Head of caudate nucleus (tissue), 42 donors: ENCODE results near the gene UBE2L3.
"Not testable (repeated sequence)": the region's sequence is repeated elsewhere in the genome, so short reads cannot be mapped to it uniquely, and the experiment has no call there.

Experiments
- DNase-seq, 42 donors: peaks; one replicate each; pipeline versions ENCODE4 v3.0.0 to v3.0.0-alpha.2; 2020 to 2021; ENCODE audit warnings: mixed read lengths in 7 of 42
- intact Hi-C: fragments of 100-400 bp; cut with DNase I; formaldehyde crosslinking; loops from one replicate; pipeline ENCODE4 v1.15.0; 2022

The UBE2L3 gene

GRCh38 chr22:21569459-21570170, 2.1 kb downstream of the UBE2L3 start:
- no peak for DNase-seq
- intact Hi-C loops, result no loop called here

GRCh38 chr22:21570398-21570797, 2.9 kb downstream of the UBE2L3 start:
- intact Hi-C loops, result no loop called here
- DNase-seq, result no peak

- intact Hi-C loops, result no loop called here
- no peak for DNase-seq
Observed at GRCh38 chr22:21571679-21572078, 4.2 kb downstream of the UBE2L3 start.

GRCh38 chr22:21573293-21573734, 5.8 kb downstream of the UBE2L3 start:
- intact Hi-C loops, result no loop called here
- no peak for DNase-seq

GRCh38 chr22:21573750-21574494, 6.4 kb downstream of the UBE2L3 start:
- DNase-seq, result no peak
- intact Hi-C loops, result no loop called here

- no peak for DNase-seq
- intact Hi-C loops, result no loop called here
Observed at GRCh38 chr22:21579474-21579851, 11.9 kb downstream of the UBE2L3 start.

GRCh38 chr22:21580623-21581007, 13.1 kb downstream of the UBE2L3 start:
- intact Hi-C loops, result loop anchor here (5.0 kb wide), 1 partner anchor 47 kb away; no protein-coding TSS in a partner anchor
- not testable (repeated sequence) for DNase-seq

- intact Hi-C loops, result loop anchor here (5.0 kb wide), 1 partner anchor 46 kb away; no protein-coding TSS in a partner anchor
- DNase-seq, result not testable (repeated sequence)
Observed at GRCh38 chr22:21581009-21581713, 13.6 kb downstream of the UBE2L3 start.

- intact Hi-C loops, result loop anchor here (5.0 kb wide), 1 partner anchor 44 kb away; no protein-coding TSS in a partner anchor
- DNase-seq, result no peak
Observed at GRCh38 chr22:21582801-21583740, 15.6 kb downstream of the UBE2L3 start.

- intact Hi-C loops, result no loop called here
Observed at GRCh38 chr22:21585389-21585788, 17.9 kb downstream of the UBE2L3 start.

GRCh38 chr22:21587803-21588611, 20.5 kb downstream of the UBE2L3 start:
- intact Hi-C loops, result no loop called here
- peak in 32 of 42 donors; percentile 11 to 70 (median 32) for DNase-seq

More at GRCh38 chr22:21585389-21585788, 17.9 kb downstream of the UBE2L3 start:
- DNase-seq, result no peak

GRCh38 chr22:21589396-21589795, 21.9 kb downstream of the UBE2L3 start:
- intact Hi-C loops, result no loop called here

GRCh38 chr22:21590809-21591641, 23.5 kb downstream of the UBE2L3 start:
- intact Hi-C loops, result no loop called here
- DNase-seq, result no peak

More at GRCh38 chr22:21589396-21589795, 21.9 kb downstream of the UBE2L3 start:
- no peak for DNase-seq

GRCh38 chr22:21591695-21592094, 24.2 kb downstream of the UBE2L3 start:
- intact Hi-C loops, result no loop called here

GRCh38 chr22:21592422-21592821, 24.9 kb downstream of the UBE2L3 start:
- intact Hi-C loops, result no loop called here
- no peak for DNase-seq

More at GRCh38 chr22:21591695-21592094, 24.2 kb downstream of the UBE2L3 start:
- peak in 14 of 42 donors; percentile 7 to 52 (median 31) for DNase-seq

- intact Hi-C loops, result no loop called here
- peak in 8 of 42 donors; percentile 11 to 47 (median 22) for DNase-seq
Observed at GRCh38 chr22:21593406-21594232, 26.1 kb downstream of the UBE2L3 start.
